ENCODE measurements around the gene SLC16A2.
"Not testable (repeated sequence)": the region's sequence is repeated elsewhere in the genome, so short reads cannot be mapped to it uniquely, and the experiment has no call there.

Gene SLC16A2

GRCh38 chrX:74448669-74449068 lies 27.4 kb downstream of the SLC16A2 start:
- DNase-seq = no peak

- DNase-seq = peak in 2 of 4 experiments; percentile 2 to 4
Measured at GRCh38 chrX:74449322-74449936, 28.1 kb downstream of the SLC16A2 start.

- no peak for DNase-seq
Measured at GRCh38 chrX:74449937-74450330, 28.6 kb downstream of the SLC16A2 start.

- no peak for DNase-seq
Measured at GRCh38 chrX:74450803-74451449, 29.6 kb downstream of the SLC16A2 start.

GRCh38 chrX:74451450-74452198 lies 30.3 kb downstream of the SLC16A2 start:
- no peak for DNase-seq

GRCh38 chrX:74452199-74452481 lies 30.8 kb downstream of the SLC16A2 start:
- no peak for DNase-seq

GRCh38 chrX:74453178-74453577 lies 31.9 kb downstream of the SLC16A2 start:
- DNase-seq = no peak

GRCh38 chrX:74454233-74454632 lies 32.9 kb downstream of the SLC16A2 start:
- DNase-seq = not testable (repeated sequence)

GRCh38 chrX:74458736-74459135 lies 37.4 kb downstream of the SLC16A2 start:
- no peak for DNase-seq

- no peak for DNase-seq
Measured at GRCh38 chrX:74461384-74461783, 40.1 kb downstream of the SLC16A2 start.

GRCh38 chrX:74464722-74465121 lies 43.4 kb downstream of the SLC16A2 start:
- no peak for DNase-seq

- no peak for DNase-seq
Measured at GRCh38 chrX:74465424-74465823, 44.1 kb downstream of the SLC16A2 start.

- DNase-seq = no peak
Measured at GRCh38 chrX:74467656-74468055, 46.4 kb downstream of the SLC16A2 start.

GRCh38 chrX:74473116-74473515 lies 51.8 kb downstream of the SLC16A2 start:
- not testable (repeated sequence) for DNase-seq

- DNase-seq = no peak
Measured at GRCh38 chrX:74490247-74490646, 69.0 kb downstream of the SLC16A2 start.

GRCh38 chrX:74492720-74493201 lies 71.5 kb downstream of the SLC16A2 start:
- DNase-seq = no peak

GRCh38 chrX:74493806-74494205 lies 72.5 kb downstream of the SLC16A2 start:
- DNase-seq = no peak

- DNase-seq = no peak
Measured at GRCh38 chrX:74498924-74499323, 77.6 kb downstream of the SLC16A2 start.

- DNase-seq = no peak
Measured at GRCh38 chrX:74500067-74500466, 78.8 kb downstream of the SLC16A2 start.

GRCh38 chrX:74500555-74500954 lies 79.3 kb downstream of the SLC16A2 start:
- DNase-seq = no peak

GRCh38 chrX:74505437-74505836 lies 84.1 kb downstream of the SLC16A2 start:
- no peak for DNase-seq

GRCh38 chrX:74506317-74507115 lies 85.2 kb downstream of the SLC16A2 start:
- no peak for DNase-seq

- no peak for DNase-seq
Measured at GRCh38 chrX:74507191-74507590, 85.9 kb downstream of the SLC16A2 start.

Data from activated naive CD4-positive, alpha-beta T cell (primary cell).